T-helper 1 cell (primary cell): ENCODE results near the gene PHKB.

Experiments
- DNase-seq, 5 donors: peaks; one replicate each; pipeline ENCODE4 v3.0.0-alpha.2; 2012 to 2020

The PHKB gene

GRCh38 chr16:47695756-47696155 lies 234.6 kb downstream of the PHKB start:
- DNase-seq, result no peak

GRCh38 chr16:47697826-47698225 lies 236.7 kb downstream of the PHKB start:
- no peak for DNase-seq

- DNase-seq, result no peak
These were observed 238.0 kb downstream of the PHKB start for GRCh38 chr16:47699106-47699505.

GRCh38 chr16:47700857-47701587 lies 239.9 kb downstream of the PHKB start:
- DNase-seq, result no peak

GRCh38 chr16:47705266-47705665 lies 244.1 kb downstream of the PHKB start:
- no peak for DNase-seq

- DNase-seq, result no peak
These were observed 250.7 kb downstream of the PHKB start for GRCh38 chr16:47711809-47712208.

- DNase-seq, result no peak
These were observed 251.4 kb downstream of the PHKB start for GRCh38 chr16:47712276-47713224.

- DNase-seq, result peak in 1 of 5 donors; percentile 70
These were observed 252.1 kb downstream of the PHKB start for GRCh38 chr16:47713225-47713595.

- no peak for DNase-seq
These were observed 254.4 kb downstream of the PHKB start for GRCh38 chr16:47715442-47716083.

GRCh38 chr16:47716571-47716970 lies 255.4 kb downstream of the PHKB start:
- DNase-seq, result no peak

- no peak for DNase-seq
These were observed 258.6 kb downstream of the PHKB start for GRCh38 chr16:47719713-47720112.

- no peak for DNase-seq
These were observed 260.0 kb downstream of the PHKB start for GRCh38 chr16:47721006-47721637.

- DNase-seq, result no peak
These were observed 260.9 kb downstream of the PHKB start for GRCh38 chr16:47722046-47722445.

- no peak for DNase-seq
These were observed 263.1 kb downstream of the PHKB start for GRCh38 chr16:47724115-47724785.

- no peak for DNase-seq
These were observed 264.1 kb downstream of the PHKB start for GRCh38 chr16:47725188-47725695.

GRCh38 chr16:47726031-47726675 lies 265.0 kb downstream of the PHKB start:
- no peak for DNase-seq

GRCh38 chr16:47727131-47727530 lies 266.0 kb downstream of the PHKB start:
- DNase-seq, result no peak

GRCh38 chr16:47728205-47728604 lies 267.1 kb downstream of the PHKB start:
- no peak for DNase-seq

GRCh38 chr16:47729701-47730100 lies 268.6 kb downstream of the PHKB start:
- no peak for DNase-seq

- DNase-seq, result no peak
These were observed 270.1 kb downstream of the PHKB start for GRCh38 chr16:47731252-47731651.

- no peak for DNase-seq
These were observed 271.0 kb downstream of the PHKB start for GRCh38 chr16:47732122-47732521.
